Activated effector memory CD4-positive, alpha-beta T cell treated with Interleukin-2 at 50 U/mL for 16 hours (primary cell): ENCODE results near the gene TMEM144.
"Not testable (repeated sequence)": the region's sequence is repeated elsewhere in the genome, so short reads cannot be mapped to it uniquely, and the experiment has no call there.

Experiments
- DNase-seq: peaks from one replicate; pipeline ENCODE4 v3.0.0-alpha.2; 2020

TMEM144 gene

GRCh38 chr4:158192439-158193158 lies 17.7 kb upstream of the TMEM144 start:
- no peak for DNase-seq

GRCh38 chr4:158193171-158193749 lies 17.0 kb upstream of the TMEM144 start:
- DNase-seq = no peak

- no peak for DNase-seq
These were observed 15.0 kb upstream of the TMEM144 start for GRCh38 chr4:158195297-158195696.

- DNase-seq = no peak
These were observed 13.0 kb upstream of the TMEM144 start for GRCh38 chr4:158197194-158197776.

GRCh38 chr4:158200214-158200613 lies 10.1 kb upstream of the TMEM144 start:
- DNase-seq = no peak

- DNase-seq = no peak
These were observed 9.0 kb upstream of the TMEM144 start for GRCh38 chr4:158201322-158201721.

- no peak for DNase-seq
These were observed 8.4 kb upstream of the TMEM144 start for GRCh38 chr4:158201876-158202275.

- no peak for DNase-seq
These were observed 7.8 kb upstream of the TMEM144 start for GRCh38 chr4:158202481-158202880.

GRCh38 chr4:158203436-158203835 lies 6.8 kb upstream of the TMEM144 start:
- no peak for DNase-seq

GRCh38 chr4:158203929-158204328 lies 6.4 kb upstream of the TMEM144 start:
- no peak for DNase-seq

GRCh38 chr4:158208963-158209640 lies 1.2 kb upstream of the TMEM144 start:
- no peak for DNase-seq

GRCh38 chr4:158211222-158211621 lies 936 bp downstream of the TMEM144 start:
- no peak for DNase-seq

GRCh38 chr4:158213466-158213865 lies 3.2 kb downstream of the TMEM144 start:
- no peak for DNase-seq

GRCh38 chr4:158214856-158215255 lies 4.6 kb downstream of the TMEM144 start:
- DNase-seq = no peak

GRCh38 chr4:158217763-158218162 lies 7.5 kb downstream of the TMEM144 start:
- DNase-seq = no peak

- DNase-seq = no peak
These were observed 9.3 kb downstream of the TMEM144 start for GRCh38 chr4:158219623-158220022.

- DNase-seq = not testable (repeated sequence)
These were observed 14.0 kb downstream of the TMEM144 start for GRCh38 chr4:158224318-158224717.

GRCh38 chr4:158224999-158225398 lies 14.7 kb downstream of the TMEM144 start:
- not testable (repeated sequence) for DNase-seq

GRCh38 chr4:158227880-158228279 lies 17.6 kb downstream of the TMEM144 start:
- not testable (repeated sequence) for DNase-seq

- not testable (repeated sequence) for DNase-seq
These were observed 18.1 kb downstream of the TMEM144 start for GRCh38 chr4:158228399-158228798.

GRCh38 chr4:158229768-158230167 lies 19.5 kb downstream of the TMEM144 start:
- no peak for DNase-seq

- no peak for DNase-seq
These were observed 24.4 kb downstream of the TMEM144 start for GRCh38 chr4:158234671-158235070.

GRCh38 chr4:158236304-158237030 lies 26.2 kb downstream of the TMEM144 start:
- DNase-seq = no peak
